DMS 273 (cell line): Measurements from ENCODE around the gene SOD3.

Experiments
- DNase-seq: peaks from one replicate; lab custom pipeline; 2025; ENCODE audit not compliant: unreplicated experiment; lab: John Stamatoyannopoulos, UW

SOD3 gene

GRCh38 chr4:24794916-24795665 is at the start of gene SOD3:
Gene SOD3, plus strand, starts transcription at chr4:24795573. Its CDS starts 3,949 bp downstream, at chr4:24799522.
- DNase-seq = no peak

GRCh38 chr4:24747234-24747975 is 48.0 kb upstream of the SOD3 start:
- DNase-seq = no peak

DNA sequence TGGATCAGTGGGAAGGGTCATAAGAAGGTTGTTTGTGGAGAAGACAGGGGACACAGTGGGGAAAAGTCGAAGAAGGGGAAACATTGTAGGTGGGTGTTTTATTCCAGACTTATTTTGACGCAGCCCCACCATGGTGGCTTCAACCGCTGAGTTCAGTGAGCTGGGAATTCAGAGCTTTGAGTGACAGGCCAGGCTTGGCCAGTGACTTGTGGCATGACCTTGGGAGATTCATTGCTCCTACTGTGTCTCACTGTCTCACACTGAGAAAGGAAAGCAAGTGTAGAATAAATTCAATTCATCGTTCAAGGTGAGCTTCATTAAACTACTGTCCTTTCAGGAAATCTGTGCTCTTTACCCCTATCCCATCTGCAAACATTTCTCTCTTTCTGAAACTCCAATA is 47.4 kb upstream of the SOD3 start:
- DNase-seq = no peak

DNA sequence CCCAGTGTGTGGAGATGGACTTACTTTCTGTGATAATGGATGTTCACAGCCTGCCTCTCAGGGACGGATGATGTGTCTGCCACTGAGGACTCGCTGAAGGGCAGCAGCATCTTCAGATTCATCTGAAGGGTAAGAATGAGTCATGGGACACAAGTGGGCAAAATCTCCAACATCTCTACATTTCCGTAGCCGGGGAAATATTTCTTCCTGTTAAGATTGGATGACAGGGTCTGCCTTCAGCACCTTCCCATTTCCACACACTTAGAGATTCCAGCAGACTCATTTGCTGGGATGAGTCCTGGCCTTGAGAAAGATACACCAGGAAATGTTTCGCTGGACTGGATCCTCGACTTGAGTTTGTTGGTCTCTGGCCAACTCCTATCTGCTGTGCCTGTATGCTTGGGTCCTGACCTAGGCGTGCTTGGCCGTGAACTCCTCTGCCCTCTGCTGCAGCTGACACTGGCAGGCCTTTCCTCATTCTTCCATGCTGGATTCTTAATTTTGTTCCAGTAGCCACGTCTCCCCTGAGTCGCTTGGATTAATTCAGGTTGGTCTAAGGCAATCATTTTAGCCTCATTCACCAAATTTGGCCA is 46.5 kb upstream of the SOD3 start:
- no peak for DNase-seq

DNA sequence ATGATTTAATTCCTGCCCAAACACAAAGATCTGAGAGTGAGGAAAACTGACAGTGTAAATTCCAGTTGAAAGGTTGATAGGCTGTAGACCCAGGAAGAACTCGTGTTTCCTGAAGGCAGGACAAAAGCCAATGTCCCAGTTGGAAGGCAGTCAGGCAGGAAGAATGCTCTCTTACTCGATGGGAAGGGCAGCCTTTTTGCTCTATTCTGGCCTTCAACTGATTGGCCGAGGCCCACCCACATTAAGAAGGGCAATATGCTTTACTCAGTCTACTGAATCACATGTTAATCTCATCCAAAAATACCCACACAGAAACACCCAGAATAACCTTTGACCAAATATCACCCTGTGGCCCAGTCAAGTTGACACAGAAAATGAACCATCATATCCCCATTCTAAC is 45.3 kb upstream of the SOD3 start:
- DNase-seq = no peak

GRCh38 chr4:24751926-24752539 is 43.3 kb upstream of the SOD3 start:
- no peak for DNase-seq

- no peak for DNase-seq
Measured at GRCh38 chr4:24753519-24753918, 41.9 kb upstream of the SOD3 start.

DNA sequence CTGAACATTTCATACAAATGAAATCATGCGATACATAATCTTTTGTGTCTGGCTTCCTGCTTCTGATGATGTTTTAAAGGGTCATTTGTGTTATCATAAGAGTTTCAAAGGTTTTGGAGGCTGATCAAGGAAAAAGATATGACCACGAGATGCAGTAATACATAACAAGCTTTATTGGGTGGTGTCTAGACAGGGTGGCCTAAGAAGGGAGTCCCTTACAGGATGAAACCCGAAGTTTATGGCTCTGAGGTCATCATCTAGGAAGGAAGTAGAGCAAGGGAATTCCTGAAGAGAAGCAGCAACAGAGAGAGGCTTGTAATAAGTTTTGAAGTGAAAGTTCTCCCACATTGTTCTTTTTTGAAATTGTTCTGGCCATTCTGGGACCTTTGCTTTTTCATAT is 40.8 kb upstream of the SOD3 start:
- no peak for DNase-seq

DNA sequence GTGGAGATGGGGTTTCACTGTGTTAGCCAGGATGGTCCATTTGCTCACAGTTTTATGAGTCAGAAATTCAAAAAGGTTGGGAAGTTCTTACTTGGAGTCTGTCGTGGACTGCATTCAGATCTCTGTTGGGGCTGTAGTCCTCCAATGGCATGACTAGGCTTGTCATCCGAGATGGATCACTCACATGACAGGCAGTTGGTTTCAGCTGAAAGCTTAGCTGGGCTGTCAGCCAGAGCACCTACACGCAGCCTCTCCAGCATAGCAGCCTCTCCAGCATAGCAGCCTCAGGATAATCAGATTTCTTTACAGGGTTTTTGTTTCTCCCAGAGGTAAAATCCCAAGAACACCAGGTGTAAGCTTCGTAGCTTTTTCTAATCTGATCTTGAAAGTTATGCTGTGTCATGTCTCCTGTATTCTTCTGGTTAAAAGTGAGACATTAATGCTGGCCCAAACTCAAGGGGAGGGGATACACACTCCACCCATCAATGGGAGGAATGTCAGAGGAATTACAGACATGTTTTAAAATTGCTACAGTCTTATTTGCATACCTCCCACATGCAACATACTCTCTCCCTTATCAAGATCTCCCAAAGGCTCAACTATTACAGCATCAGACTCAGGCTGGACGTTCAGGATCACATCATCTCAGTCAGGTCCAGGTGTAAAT is 31.6 kb upstream of the SOD3 start:
- peak; percentile 53 for DNase-seq

GRCh38 chr4:24764345-24764744 is 31.0 kb upstream of the SOD3 start:
- no peak for DNase-seq

DNA sequence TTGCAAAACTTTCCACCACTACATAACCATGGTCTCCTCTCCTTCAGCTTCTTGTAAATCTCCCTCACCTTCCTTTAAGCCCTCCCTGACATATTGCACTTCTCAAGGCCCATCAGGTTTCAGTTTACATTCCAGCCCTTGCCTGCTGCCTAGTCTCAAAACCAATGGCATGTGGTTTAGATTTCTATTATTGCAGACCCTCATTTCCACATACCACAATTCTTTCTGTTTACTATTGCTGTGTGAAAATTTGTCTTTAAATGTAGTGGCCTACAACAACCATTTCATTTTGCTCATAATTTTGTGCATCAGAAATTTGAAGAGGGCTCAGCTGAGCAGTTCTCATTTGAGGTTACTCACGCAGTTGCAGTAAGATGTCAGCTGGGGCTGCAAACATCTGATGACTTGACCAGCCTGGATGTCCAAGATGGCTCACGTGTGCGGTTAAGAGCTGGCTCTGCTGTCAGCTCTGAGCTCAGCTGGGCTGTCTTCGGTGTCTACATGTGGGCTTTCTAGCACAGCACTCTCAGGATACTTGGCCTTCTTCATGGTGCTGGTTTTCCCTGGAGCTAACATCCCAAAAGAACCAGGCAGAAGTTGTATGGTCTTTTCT is 29.9 kb upstream of the SOD3 start:
- DNase-seq = no peak

GRCh38 chr4:24768006-24768405 is 27.4 kb upstream of the SOD3 start:
- no peak for DNase-seq

DNA sequence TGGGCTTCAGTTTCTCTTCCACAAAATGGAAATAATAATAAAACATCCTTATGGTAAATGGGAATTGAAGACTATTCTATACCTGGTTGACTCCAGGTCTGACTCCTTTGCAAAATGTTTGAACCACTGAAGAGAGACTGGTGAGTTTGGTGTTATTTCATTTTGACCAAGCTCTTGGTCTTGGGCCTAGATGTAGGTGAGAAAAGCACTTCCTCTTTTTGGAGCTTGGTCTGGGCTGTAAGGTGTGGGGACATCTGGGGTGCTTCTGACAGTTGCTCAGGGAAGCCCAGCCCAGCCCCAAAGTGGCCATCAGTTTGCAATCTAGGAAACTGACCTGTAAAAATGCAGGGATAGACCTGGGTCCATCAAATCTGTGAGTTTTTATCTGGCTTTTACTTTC is 26.8 kb upstream of the SOD3 start:
- no peak for DNase-seq

GRCh38 chr4:24769571-24769970 is 25.8 kb upstream of the SOD3 start:
- no peak for DNase-seq

GRCh38 chr4:24770032-24770584 is 25.3 kb upstream of the SOD3 start:
- DNase-seq = no peak

DNA sequence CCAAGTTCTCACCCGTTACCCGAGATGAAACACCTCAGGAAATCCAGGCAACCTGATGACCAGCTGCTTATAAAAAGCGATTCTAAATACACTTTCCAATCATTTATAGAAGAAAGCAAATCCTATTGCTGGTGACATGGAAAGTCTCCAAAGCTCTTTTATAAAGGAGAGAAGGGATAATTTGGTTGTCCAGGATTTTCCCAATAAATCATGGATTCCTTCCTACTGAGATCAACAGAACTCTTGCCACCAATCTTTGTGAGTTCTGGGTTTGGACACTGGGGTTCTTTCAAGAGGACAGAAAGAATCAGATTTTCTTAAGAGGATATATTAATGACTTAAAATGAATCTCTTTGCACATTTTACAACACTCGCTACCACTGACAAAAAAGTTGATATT is 24.7 kb upstream of the SOD3 start:
- DNase-seq = no peak

- no peak for DNase-seq
Measured at GRCh38 chr4:24771241-24771640, 24.1 kb upstream of the SOD3 start.

DNA sequence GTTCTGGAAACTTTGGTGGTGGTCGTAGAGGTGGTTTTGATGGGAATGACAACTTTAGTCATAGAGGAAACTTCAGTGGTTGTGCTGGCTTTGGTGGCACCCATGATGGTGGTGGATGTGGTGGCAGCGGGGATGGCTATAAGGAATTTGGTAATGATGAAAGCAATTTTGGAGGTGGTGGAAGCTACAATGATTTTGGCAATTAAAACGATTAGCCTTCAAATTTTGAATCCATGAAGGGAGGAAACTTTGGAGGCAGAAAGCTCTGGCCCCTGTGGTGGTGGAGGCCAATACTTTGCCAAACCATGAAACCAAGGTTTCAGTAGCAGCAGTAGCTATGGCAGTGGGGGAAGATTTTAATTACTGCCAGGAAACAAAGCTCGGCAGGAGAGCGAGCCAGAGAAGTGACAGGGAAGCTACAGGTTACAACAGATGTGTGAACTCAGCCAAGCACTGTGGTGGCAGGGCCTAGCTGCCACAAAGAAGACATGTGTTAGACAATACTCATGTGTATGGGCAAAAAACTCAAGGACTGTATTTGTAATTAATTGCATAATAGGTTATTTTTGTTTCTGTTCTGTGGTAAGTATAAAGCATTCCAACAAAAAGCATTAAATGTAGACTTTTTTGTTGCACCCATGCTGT is 23.2 kb upstream of the SOD3 start:
- DNase-seq = no peak

DNA sequence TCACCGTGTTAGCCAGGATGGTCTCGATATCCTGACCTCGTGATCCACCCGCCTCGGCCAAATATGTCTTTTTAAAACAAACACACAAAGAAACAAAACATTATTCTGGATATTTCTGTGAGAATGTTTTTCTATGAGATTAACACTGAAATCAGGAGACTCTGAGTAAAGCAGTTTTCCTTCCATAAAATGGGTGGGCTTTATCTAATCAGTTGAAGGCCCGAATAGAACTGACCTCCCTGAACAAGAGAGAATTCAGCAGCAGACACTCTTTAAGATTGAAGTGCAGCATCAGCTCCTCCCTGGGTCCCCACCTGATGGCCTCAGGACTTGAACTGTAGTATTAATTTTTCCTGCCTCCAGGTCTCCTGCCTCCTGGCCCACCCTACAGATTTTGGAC is 22.4 kb upstream of the SOD3 start:
- DNase-seq = no peak

GRCh38 chr4:24774452-24774851 is 20.9 kb upstream of the SOD3 start:
- DNase-seq = no peak
